ENCODE data around the gene SAP25.

DNA sequence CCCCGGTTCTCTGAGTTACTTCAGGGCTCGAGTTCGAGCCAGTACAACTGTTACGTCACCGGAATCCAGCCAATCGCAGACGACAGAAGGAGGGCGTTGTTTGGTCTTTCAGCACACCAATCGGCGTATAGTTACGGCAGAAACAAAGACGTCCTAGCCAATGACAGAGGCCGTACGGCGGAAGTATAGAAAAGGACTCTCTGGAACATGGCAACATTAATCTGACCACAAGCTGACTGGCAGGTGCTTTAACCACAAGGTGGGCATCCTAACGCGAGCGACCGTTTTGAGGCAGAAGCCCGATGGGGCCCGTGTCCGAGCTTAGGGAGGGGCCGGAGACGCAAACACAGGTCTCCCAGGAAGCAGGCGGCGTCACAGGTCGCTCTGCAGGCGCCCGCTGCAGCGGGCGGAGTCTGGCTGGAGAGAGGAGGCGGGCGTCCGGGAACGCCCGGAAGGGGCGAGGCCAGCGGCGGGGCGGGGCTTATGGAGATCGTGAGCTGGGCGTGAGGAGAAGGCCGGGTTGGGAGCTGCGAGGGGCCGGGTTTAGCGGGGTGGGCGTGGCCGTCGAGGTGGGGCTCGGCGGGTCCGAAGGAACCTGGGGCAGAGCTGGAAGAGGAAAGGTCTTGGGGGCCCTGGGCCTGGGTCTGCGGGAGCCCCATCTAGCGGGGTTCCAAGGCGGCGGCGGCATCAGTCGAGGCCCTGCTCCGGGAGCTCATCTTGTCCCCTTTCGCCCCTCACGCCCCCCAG, 38.5 kb upstream of the SAP25 start, which contains the start of gene MOSPD3:
- TF ChIP-seq TAF1 (conservative IDR thresholded peaks at IDR 0.05) (peak; percentile 88), CTCF (IDR thresholded peaks at IDR 0.05; ENCODE audit: low read depth, low read length, missing input control) (no peak), JUND (IDR thresholded peaks at IDR 0.05) (peak; percentile 38 to 44), MAX (IDR thresholded peaks at IDR 0.05) (no peak), YY1 (IDR thresholded peaks at IDR 0.05) (peak; percentile 71), HNF4A (conservative IDR thresholded peaks at IDR 0.05) (peak; percentile 3 to 16), REST (IDR thresholded peaks at IDR 0.05) (peak; percentile 69), FOXA2 (IDR thresholded peaks at IDR 0.05) (no peak), RAD21 (IDR thresholded peaks at IDR 0.05) (peak in 1 of 2 donors; percentile 35), RXRA (IDR thresholded peaks at IDR 0.05) (peak; percentile 70 to 84), EGR1 (IDR thresholded peaks at IDR 0.05; ENCODE audit: low read depth in 2 of 2) (no peak), GABPA (IDR thresholded peaks at IDR 0.05 in 1 of 2, conservative IDR thresholded peaks at IDR 0.05 in 1 of 2) (peak in 1 of 2 donors; percentile 84)
- TF ChIP-seq, protein P1, sequence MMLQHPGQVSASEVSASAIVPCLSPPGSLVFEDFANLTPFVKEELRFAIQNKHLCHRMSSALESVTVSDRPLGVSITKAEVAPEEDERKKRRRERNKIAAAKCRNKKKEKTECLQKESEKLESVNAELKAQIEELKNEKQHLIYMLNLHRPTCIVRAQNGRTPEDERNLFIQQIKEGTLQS (IDR thresholded peaks at IDR 0.05): no peak
- TF ChIP-seq, protein P2, sequence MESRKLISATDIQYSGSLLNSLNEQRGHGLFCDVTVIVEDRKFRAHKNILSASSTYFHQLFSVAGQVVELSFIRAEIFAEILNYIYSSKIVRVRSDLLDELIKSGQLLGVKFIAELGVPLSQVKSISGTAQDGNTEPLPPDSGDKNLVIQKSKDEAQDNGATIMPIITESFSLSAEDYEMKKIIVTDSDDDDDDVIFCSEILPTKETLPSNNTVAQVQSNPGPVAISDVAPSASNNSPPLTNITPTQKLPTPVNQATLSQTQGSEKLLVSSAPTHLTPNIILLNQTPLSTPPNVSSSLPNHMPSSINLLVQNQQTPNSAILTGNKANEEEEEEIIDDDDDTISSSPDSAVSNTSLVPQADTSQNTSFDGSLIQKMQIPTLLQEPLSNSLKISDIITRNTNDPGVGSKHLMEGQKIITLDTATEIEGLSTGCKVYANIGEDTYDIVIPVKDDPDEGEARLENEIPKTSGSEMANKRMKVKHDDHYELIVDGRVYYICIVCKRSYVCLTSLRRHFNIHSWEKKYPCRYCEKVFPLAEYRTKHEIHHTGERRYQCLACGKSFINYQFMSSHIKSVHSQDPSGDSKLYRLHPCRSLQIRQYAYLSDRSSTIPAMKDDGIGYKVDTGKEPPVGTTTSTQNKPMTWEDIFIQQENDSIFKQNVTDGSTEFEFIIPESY (IDR thresholded peaks at IDR 0.05): peak; percentile 49
